Activated B cell treated with CpG ODN at 0.5 μM for 24 hours (primary cell): Measurements from ENCODE around the gene SENP8. TPM values are rescaled to one million over a fixed set of nuclear protein-coding genes. Genes with fewer than 3 reads are reported as not detected.
A peak's percentile ranks its signal among the peaks of the same experiment; 100 is the strongest.

ENCODE experiments used
- ATAC-seq: fragments of 200-7000 bp; cut with Tn5 transposase; one replicate; pipeline ENCODE4 v1.10.0; 2021; ENCODE audit warnings: low read depth, mild to moderate bottlenecking, moderate library complexity
- CTCF ChIA-PET: fragments of 350-600 bp; sonication (Branson Sonifier 250); formaldehyde crosslinking; loops from one replicate; lab custom pipeline; 2021; ENCODE audit warnings: antibody characterized with exemption; lab: Charles Lee
- POLR2A ChIA-PET: fragments of 350-600 bp; sonication (Branson Sonifier 250); formaldehyde crosslinking; loops from one replicate; lab custom pipeline; 2021; ENCODE audit warnings: antibody characterized with exemption; lab: Charles Lee
- DNase-seq: peaks from one replicate; pipeline ENCODE4 v3.0.0; 2022
- H3K27ac Mint-ChIP-seq: one replicate; pipeline ENCODE4 v1.8.0; 2020; ENCODE audit warnings: mixed read lengths
- H3K27me3 Mint-ChIP-seq: one replicate; pipeline ENCODE4 v1.8.0; 2021; ENCODE audit warnings: mixed read lengths
- H3K36me3 Mint-ChIP-seq: one replicate; pipeline ENCODE4 v1.8.0; 2021; ENCODE audit warnings: low read depth, mixed read lengths
- H3K4me1 Mint-ChIP-seq: one replicate; pipeline ENCODE4 v1.8.0; 2021; ENCODE audit warnings: mixed read lengths
- H3K4me3 Mint-ChIP-seq: one replicate; pipeline ENCODE4 v1.8.0; 2020; ENCODE audit warnings: mild to moderate bottlenecking, mixed read lengths
- H3K9me3 Mint-ChIP-seq: one replicate; pipeline ENCODE4 v1.8.0; 2020; ENCODE audit warnings: mixed read lengths
- CTCF ChIP-seq: fragments of 200-600 bp; IDR thresholded peaks from one replicate; pipeline ENCODE4 v1.8.0; 2022; ENCODE audit warnings: antibody characterized with exemption, mild to moderate bottlenecking
- intact Hi-C: fragments of 100-400 bp; cut with micrococcal nuclease; formaldehyde crosslinking; loops from one replicate; pipeline ENCODE4 v1.15.1; 2024
- total RNA-seq: library from RNA; stranded (reverse); gene quantifications from 2 replicates; pipeline ENCODE4 v1.2.3, GENCODE V29; 2022

Gene SENP8
- total RNA-seq, 1 donor from 2014 or later = 1.1 TPM

- no peak for ATAC-seq
- H3K4me3 Mint-ChIP-seq = no peak overlapping the region
- intact Hi-C loops = no loop called here
- no peaks in the 10 kb centered on the region for H3K27me3 Mint-ChIP-seq
- no peaks in the 10 kb centered on the region for H3K36me3 Mint-ChIP-seq
- POLR2A ChIA-PET = no interaction called here
- no peak overlapping the region for H3K27ac Mint-ChIP-seq
- CTCF ChIA-PET = no interaction called here
- H3K4me1 Mint-ChIP-seq = peaks cover 32% of the 10 kb centered on the region
- no peak for DNase-seq
- no peaks in the 10 kb centered on the region for H3K9me3 Mint-ChIP-seq
- TF ChIP-seq CTCF = no peak
Measured at GRCh38 chr15:72077950-72078349, 40.3 kb upstream of the SENP8 start.

- DNase-seq = no peak
Measured at GRCh38 chr15:72078887-72079286, 39.3 kb upstream of the SENP8 start.

GRCh38 chr15:72082176-72082575 lies 36.0 kb upstream of the SENP8 start:
- Mint-ChIP-seq H3K4me3 (no peak overlapping the region), H3K4me1 (peaks cover 21% of the 10 kb centered on the region), H3K9me3 (peaks cover 5% of the 10 kb centered on the region), H3K36me3 (peaks cover 5% of the 10 kb centered on the region), H3K27me3 (no peaks in the 10 kb centered on the region), H3K27ac (no peak overlapping the region)
- TF ChIP-seq CTCF = no peak
- DNase-seq = no peak
- intact Hi-C loops = no loop called here
- ATAC-seq = no peak
- CTCF ChIA-PET = no interaction called here
- POLR2A ChIA-PET = no interaction called here

More at GRCh38 chr15:72078887-72079286, 39.3 kb upstream of the SENP8 start:
- CTCF ChIA-PET = no interaction called here
- peaks cover 2% of the 10 kb centered on the region for H3K9me3 Mint-ChIP-seq
- H3K4me3 Mint-ChIP-seq = no peak overlapping the region
- peak; percentile 34 for ATAC-seq
- no peaks in the 10 kb centered on the region for H3K36me3 Mint-ChIP-seq
- H3K27ac Mint-ChIP-seq = no peak overlapping the region
- H3K4me1 Mint-ChIP-seq = peaks cover 27% of the 10 kb centered on the region
- H3K27me3 Mint-ChIP-seq = no peaks in the 10 kb centered on the region
- POLR2A ChIA-PET = interaction anchor here (0.5 kb wide), 1 partner anchor 974 kb away, joined by 4 read pairs; the partner anchor contains the start of gene NEO1
- TF ChIP-seq CTCF = no peak
- intact Hi-C loops = no loop called here

- POLR2A ChIA-PET = no interaction called here
- CTCF ChIA-PET = interaction anchor here (0.6 kb wide), 1 partner anchor 636 kb away, joined by 4 read pairs; no protein-coding TSS in a partner anchor
- no peak overlapping the region for H3K4me3 Mint-ChIP-seq
- DNase-seq (no peak), ATAC-seq (no peak)
- H3K27me3 Mint-ChIP-seq = no peaks in the 10 kb centered on the region
- H3K4me1 Mint-ChIP-seq = no peaks in the 10 kb centered on the region
- no peak for TF ChIP-seq CTCF
- intact Hi-C loops = no loop called here
- no peak overlapping the region for H3K27ac Mint-ChIP-seq
- H3K36me3 Mint-ChIP-seq = peaks cover 14% of the 10 kb centered on the region
- H3K9me3 Mint-ChIP-seq = peaks cover 5% of the 10 kb centered on the region
Measured at GRCh38 chr15:72086010-72086697, 32.0 kb upstream of the SENP8 start.

GRCh38 chr15:72086920-72087648 lies 31.1 kb upstream of the SENP8 start:
- no peak for ATAC-seq
- intact Hi-C loops = no loop called here
- Mint-ChIP-seq H3K27me3 (no peaks in the 10 kb centered on the region), H3K4me3 (no peak overlapping the region), H3K4me1 (no peaks in the 10 kb centered on the region), H3K36me3 (peaks cover 14% of the 10 kb centered on the region), H3K9me3 (peaks cover 5% of the 10 kb centered on the region), H3K27ac (no peak overlapping the region)
- no peak for TF ChIP-seq CTCF
- POLR2A ChIA-PET = no interaction called here
- CTCF ChIA-PET = no interaction called here
- no peak for DNase-seq
